ENCODE results near the gene ATG3.

- TF ChIP-seq, protein P1, sequence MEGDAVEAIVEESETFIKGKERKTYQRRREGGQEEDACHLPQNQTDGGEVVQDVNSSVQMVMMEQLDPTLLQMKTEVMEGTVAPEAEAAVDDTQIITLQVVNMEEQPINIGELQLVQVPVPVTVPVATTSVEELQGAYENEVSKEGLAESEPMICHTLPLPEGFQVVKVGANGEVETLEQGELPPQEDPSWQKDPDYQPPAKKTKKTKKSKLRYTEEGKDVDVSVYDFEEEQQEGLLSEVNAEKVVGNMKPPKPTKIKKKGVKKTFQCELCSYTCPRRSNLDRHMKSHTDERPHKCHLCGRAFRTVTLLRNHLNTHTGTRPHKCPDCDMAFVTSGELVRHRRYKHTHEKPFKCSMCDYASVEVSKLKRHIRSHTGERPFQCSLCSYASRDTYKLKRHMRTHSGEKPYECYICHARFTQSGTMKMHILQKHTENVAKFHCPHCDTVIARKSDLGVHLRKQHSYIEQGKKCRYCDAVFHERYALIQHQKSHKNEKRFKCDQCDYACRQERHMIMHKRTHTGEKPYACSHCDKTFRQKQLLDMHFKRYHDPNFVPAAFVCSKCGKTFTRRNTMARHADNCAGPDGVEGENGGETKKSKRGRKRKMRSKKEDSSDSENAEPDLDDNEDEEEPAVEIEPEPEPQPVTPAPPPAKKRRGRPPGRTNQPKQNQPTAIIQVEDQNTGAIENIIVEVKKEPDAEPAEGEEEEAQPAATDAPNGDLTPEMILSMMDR (IDR thresholded peaks at IDR 0.05): no peak
- TF ChIP-seq POLR2A (IDR thresholded peaks at IDR 0.05): no peak
These were observed 860 bp downstream of the ATG3 start for GRCh38 chr3:112560721-112561483.
